Lower lobe of right lung (tissue), 2 donors: ENCODE results near the gene COL4A2. TPM values are rescaled to one million over a fixed set of nuclear protein-coding genes. Genes with fewer than 3 reads are reported as not detected.

Source experiments
- ATAC-seq, 2 donors: fragments of 200-7000 bp; cut with Tn5 transposase; one replicate each; pipeline ENCODE4 v1.9.1; 2020 to 2022; ENCODE audit warnings: mild to moderate bottlenecking in 2 of 2, moderate library complexity in 2 of 2
- DNase-seq: peaks from one replicate; pipeline ENCODE4 v3.0.0-alpha.2; 2020
- H3K27ac ChIP-seq: fragments of 200-600 bp; one replicate; pipeline ENCODE4 v1.8.0; 2022
- H3K27me3 ChIP-seq: fragments of 200-600 bp; one replicate; pipeline ENCODE4 v1.8.0; 2022; ENCODE audit warnings: low read depth
- H3K36me3 ChIP-seq: fragments of 200-600 bp; one replicate; pipeline ENCODE4 v1.8.0; 2022; ENCODE audit warnings: mild to moderate bottlenecking
- H3K4me1 ChIP-seq: fragments of 200-600 bp; one replicate; pipeline ENCODE4 v1.8.0; 2022
- H3K4me3 ChIP-seq: fragments of 200-600 bp; one replicate; pipeline ENCODE4 v1.8.0; 2022; ENCODE audit warnings: mild to moderate bottlenecking
- H3K9me3 ChIP-seq: fragments of 200-600 bp; one replicate; pipeline ENCODE4 v1.8.0; 2022
- intact Hi-C: fragments of 100-400 bp; cut with DNase I; formaldehyde crosslinking; loops from one replicate; pipeline ENCODE4 v1.11.0; 2022
- total RNA-seq: library from RNA; stranded (reverse); fragmentation: NEBNext Ultra II Directional; extraction: Animal tissue kit (Norgen Biotek cat#: 25700); gene quantifications from one replicate; pipeline ENCODE4 v1.2.1, GENCODE V29; 2021
- TF ChIP-seq, protein P1 (sequence below): fragments of 200-600 bp; IDR thresholded peaks from one replicate; pipeline ENCODE4 v1.8.0; 2022; ENCODE audit warnings: antibody characterized with exemption, mild to moderate bottlenecking
- donor health status: DM: no; HTN: yes; CAD: no; lungs with severe emphysema.

Gene COL4A2
- total RNA-seq, 1 donor from 2014 or later: 185 TPM

DNA sequence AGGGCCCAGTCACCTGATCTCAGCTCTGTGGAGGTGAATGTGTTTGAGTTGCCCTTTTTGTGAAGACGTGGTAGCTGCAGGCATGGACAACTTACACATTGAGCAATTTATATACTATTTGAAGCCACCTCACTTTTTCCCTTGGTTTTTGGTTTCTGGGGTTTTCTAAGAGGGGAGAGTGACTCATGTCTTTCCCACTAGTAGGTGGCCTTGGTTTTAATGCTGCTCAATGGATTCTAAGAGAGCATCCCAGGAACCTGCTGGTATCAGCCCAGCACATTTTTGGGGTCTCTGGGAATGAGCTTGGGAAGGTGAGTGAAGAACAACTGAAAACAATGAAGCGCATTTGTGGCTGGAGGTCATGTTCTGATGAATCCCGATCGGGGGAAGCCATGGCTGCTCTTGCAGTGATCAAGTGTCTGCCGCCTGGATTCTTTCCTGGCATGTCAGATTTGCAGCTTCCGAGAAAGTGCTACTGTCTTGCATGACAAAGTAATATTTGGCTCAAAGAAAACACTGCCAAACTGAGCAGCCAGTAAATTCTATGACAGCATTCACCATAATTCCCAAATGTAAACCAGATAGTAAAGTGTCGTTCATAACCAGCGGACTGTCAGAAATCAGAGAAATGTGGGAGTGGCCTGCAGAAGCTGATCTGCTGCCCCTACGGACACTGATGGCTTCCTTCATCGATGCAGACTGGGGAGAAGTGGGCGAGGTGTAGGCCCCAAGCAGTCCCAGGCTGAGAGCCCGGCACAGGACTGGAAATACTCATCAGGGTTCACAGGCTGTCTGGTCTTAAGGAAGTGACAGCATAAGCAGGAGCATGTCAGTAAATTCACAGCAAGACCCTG lies 98.7 kb downstream of the COL4A2 start:
- H3K27ac ChIP-seq: no peak overlapping the region
- intact Hi-C loops: no loop called here
- H3K9me3 ChIP-seq: no peaks in the 10 kb centered on the region
- no peaks in the 10 kb centered on the region for H3K36me3 ChIP-seq
- DNase-seq (no peak), ATAC-seq (no peak)
- peaks cover 36% of the 10 kb centered on the region for H3K4me1 ChIP-seq
- TF ChIP-seq, protein P1, sequence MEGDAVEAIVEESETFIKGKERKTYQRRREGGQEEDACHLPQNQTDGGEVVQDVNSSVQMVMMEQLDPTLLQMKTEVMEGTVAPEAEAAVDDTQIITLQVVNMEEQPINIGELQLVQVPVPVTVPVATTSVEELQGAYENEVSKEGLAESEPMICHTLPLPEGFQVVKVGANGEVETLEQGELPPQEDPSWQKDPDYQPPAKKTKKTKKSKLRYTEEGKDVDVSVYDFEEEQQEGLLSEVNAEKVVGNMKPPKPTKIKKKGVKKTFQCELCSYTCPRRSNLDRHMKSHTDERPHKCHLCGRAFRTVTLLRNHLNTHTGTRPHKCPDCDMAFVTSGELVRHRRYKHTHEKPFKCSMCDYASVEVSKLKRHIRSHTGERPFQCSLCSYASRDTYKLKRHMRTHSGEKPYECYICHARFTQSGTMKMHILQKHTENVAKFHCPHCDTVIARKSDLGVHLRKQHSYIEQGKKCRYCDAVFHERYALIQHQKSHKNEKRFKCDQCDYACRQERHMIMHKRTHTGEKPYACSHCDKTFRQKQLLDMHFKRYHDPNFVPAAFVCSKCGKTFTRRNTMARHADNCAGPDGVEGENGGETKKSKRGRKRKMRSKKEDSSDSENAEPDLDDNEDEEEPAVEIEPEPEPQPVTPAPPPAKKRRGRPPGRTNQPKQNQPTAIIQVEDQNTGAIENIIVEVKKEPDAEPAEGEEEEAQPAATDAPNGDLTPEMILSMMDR: no peak
- no peak overlapping the region for H3K4me3 ChIP-seq
- H3K27me3 ChIP-seq: peaks cover 6% of the 10 kb centered on the region

DNA sequence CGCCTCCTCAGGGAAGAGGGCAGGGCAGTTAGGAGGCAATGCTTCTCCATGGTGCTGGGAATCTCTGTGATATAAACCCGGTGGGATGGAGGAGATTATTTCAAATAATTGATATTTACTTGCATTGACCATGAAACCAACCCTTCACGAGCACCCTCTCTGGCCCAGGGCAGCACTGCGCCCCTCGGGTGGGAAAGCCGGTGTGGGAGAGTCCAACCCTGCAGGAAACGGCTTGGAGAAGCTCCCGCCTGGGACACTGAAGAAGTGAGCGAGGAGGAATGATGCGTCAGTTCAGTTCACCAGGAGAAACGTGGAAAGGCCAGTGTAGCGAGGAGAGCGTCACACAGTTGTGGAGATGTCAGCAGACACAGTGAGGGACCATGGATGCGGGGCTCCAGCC lies 99.9 kb downstream of the COL4A2 start:
- H3K4me1 ChIP-seq: peaks cover 45% of the 10 kb centered on the region
- DNase-seq: no peak

DNA sequence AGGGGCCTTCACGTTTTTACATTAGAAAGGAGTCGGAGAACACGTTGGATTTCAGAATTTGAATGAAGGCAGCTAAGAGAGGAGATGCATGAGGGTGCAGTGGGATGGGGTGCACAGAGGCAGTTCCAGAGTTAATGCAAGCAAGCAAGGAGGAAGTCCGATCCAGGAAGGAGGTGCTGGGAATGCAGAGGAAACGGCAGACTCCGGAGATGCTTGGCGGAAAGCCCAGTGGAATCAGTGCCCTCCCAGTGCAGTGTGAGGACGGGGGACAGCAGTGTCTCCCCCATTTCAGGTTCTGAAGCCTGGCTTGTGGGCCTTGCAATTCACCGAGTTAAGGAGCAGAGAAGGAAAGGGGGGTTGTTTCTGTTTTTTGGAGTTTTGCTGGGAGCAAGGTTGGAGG lies 100.4 kb downstream of the COL4A2 start:
- Histone ChIP-seq H3K4me3 (no peak overlapping the region), H3K36me3 (no peaks in the 10 kb centered on the region), H3K27me3 (peaks cover 6% of the 10 kb centered on the region), H3K9me3 (no peaks in the 10 kb centered on the region), H3K27ac (peak overlapping the region; percentile 27), H3K4me1 (peaks cover 50% of the 10 kb centered on the region)
- TF ChIP-seq, protein P1: no peak
- intact Hi-C loops: no loop called here
- DNase-seq: no peak
- ATAC-seq: no peak

More for the DNA sequence above, 99.9 kb downstream of the COL4A2 start:
- Histone ChIP-seq H3K27me3 (peaks cover 6% of the 10 kb centered on the region), H3K27ac (peak overlapping the region; percentile 27), H3K36me3 (no peaks in the 10 kb centered on the region), H3K4me3 (no peak overlapping the region), H3K9me3 (no peaks in the 10 kb centered on the region)
- intact Hi-C loops: no loop called here
- ATAC-seq: no peak
- TF ChIP-seq, protein P1: no peak

DNA sequence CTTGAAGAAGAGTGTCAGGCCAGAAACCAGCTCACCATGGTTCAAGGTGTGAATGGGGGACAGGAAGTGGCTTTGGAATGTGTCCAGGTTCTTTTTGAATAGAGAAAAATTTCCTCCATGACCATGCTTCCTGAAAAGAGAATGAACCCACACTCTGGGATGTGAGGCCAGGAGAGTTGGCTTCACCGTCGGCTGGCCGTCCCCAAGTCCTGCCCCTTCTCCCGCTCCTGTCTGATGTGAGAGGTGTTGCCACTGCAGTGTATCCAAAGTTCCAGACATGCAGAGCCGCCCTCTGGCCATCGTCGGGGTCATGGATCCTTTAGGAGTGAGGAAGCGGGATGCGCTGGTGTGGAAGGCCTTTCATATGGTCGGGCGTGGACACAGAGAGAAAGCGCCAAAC lies 101.2 kb downstream of the COL4A2 start:
- H3K36me3 ChIP-seq: no peaks in the 10 kb centered on the region
- TF ChIP-seq, protein P1: no peak
- ATAC-seq: no peak
- H3K27me3 ChIP-seq: peaks cover 6% of the 10 kb centered on the region
- H3K9me3 ChIP-seq: no peaks in the 10 kb centered on the region
- intact Hi-C loops: no loop called here
- DNase-seq: no peak
- peak overlapping the region; percentile 27 for H3K27ac ChIP-seq
- H3K4me1 ChIP-seq: peaks cover 53% of the 10 kb centered on the region
- H3K4me3 ChIP-seq: no peak overlapping the region

DNA sequence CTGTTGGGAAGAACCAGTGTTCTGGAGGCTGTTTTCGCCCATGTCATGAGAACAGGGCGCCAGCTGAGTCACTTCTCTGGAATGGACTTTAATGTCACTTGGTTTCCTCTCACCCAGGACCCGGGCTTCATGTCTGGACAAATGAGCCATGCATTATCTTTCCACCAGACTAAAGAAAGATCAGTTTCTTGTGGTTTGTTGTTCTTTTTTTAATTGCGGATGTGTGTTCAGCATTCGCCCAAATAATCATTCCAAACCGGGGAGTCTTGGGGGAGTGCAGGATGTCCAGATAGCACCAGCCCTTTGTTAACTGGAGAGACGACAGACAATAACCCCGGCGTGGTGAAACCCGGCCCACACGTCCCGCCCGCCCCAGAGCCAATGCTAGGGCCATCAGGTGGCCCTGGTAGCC lies 102.5 kb downstream of the COL4A2 start:
- peak overlapping the region; percentile 65 for H3K27ac ChIP-seq
- H3K27me3 ChIP-seq: peaks cover 6% of the 10 kb centered on the region
- no peak overlapping the region for H3K4me3 ChIP-seq
- no peaks in the 10 kb centered on the region for H3K9me3 ChIP-seq
- intact Hi-C loops: no loop called here
- no peaks in the 10 kb centered on the region for H3K36me3 ChIP-seq
- no peak for DNase-seq
- peaks cover 53% of the 10 kb centered on the region for H3K4me1 ChIP-seq
- no peak for ATAC-seq
- TF ChIP-seq, protein P1: no peak
